GM18951 (cell line): ENCODE measurements around the gene ZBTB43.

ENCODE experiments used
- POLR2A ChIP-seq: IDR thresholded peaks from 4 replicates; pipeline ENCODE4 v1.6.1; 2011; ENCODE audit warnings: mild to moderate bottlenecking; ENCODE audit not compliant: insufficient read length, insufficient read depth; ENCODE audit errors: extremely low read depth
- in situ Hi-C: fragments of 300-500 bp; cut with MboI; formaldehyde crosslinking; loops from one replicate; pipeline ENCODE4 v1.12.0; 2022; ENCODE audit warnings: low sequenced_read_pairs, mixed read lengths, inconsistent platforms; ENCODE audit not compliant: unreplicated experiment

ZBTB43 gene

DNA sequence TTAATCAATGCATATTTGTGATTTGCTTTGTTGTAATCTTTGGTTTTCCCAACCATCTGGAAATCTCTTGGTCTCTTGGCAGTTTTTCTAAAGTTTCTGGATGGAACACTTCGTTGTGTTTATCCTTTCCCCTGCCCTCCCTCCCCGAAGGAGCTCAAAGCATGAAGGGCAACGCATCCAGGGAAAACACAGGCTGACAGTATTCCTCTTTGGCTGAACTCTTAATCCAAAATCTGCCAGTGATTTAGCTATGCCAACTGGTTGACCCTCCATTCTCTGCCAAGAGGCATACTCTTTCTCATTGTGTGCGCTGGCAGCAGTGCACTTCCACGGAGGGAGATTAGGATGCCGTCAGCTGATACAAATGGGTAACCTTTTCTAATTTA is 76.1 kb downstream of the ZBTB43 start:
- TF ChIP-seq POLR2A = no peak
- in situ Hi-C loops = no loop called here

DNA sequence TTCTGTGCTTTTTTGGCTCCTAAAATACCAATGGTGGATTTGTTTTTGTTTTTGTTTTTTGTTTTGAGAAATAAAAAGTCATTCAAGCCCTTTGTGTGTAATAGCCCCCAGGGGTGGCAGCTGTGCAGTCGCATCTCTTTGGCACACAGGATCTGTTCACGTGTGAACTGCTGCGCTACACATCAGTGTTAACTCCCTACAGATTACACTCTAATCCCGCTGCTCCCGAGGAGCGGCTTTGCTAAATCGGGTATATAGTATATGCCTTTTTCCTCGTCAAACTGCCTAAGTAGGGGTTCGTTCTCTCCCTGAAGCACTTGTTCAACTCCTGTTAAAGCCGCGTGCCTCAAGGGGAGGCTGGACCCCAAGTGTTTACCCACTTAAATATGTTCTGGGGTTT is 77.9 kb downstream of the ZBTB43 start:
- in situ Hi-C loops = no loop called here

DNA sequence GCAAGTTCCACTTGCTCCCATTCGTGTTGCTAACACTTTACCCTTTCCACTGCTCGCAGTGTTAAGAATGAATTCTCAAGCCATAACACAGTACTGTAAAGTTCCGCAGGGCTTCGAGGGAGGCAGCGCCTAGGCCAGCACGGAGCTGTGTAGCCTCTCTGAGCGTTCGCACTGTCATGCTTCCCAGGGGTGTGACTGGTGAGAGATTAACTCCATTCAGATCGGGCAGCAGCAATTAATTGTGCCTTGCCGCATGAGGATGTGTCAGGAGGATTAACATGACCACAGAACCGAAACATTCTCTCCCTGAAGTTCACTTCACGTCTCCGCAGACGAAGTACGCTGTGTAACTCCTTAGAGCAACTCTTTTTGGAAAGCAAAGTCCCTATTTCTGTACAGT is 78.8 kb downstream of the ZBTB43 start:
- TF ChIP-seq POLR2A = no peak
- in situ Hi-C loops = no loop called here

More for the DNA sequence above, 77.9 kb downstream of the ZBTB43 start:
- TF ChIP-seq POLR2A = no peak

DNA sequence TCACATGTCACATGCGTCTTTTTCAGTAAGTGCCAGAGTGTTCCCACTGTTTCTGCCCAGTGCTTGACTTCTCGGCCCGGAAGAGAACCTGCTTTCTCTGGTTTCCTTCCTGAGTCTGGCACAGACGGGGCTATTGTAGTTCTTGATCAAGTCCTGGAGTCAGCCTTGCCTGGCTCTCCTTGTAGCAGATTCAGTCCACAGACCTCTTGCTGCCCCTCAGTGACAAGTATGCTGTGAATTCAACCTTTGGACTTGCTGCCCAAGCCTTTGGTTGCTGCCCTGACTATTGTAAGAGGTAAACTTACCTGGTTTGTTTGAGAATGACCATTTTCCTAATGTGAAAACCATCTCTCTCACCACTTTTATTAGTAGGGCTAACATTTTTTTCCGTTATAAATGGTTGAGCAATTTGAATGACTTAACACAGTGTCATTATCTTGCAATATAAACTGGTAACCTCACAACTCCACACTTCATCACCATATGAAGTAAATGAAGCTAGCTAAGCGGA is 80.3 kb downstream of the ZBTB43 start:
- in situ Hi-C loops = no loop called here
- TF ChIP-seq POLR2A = no peak

DNA sequence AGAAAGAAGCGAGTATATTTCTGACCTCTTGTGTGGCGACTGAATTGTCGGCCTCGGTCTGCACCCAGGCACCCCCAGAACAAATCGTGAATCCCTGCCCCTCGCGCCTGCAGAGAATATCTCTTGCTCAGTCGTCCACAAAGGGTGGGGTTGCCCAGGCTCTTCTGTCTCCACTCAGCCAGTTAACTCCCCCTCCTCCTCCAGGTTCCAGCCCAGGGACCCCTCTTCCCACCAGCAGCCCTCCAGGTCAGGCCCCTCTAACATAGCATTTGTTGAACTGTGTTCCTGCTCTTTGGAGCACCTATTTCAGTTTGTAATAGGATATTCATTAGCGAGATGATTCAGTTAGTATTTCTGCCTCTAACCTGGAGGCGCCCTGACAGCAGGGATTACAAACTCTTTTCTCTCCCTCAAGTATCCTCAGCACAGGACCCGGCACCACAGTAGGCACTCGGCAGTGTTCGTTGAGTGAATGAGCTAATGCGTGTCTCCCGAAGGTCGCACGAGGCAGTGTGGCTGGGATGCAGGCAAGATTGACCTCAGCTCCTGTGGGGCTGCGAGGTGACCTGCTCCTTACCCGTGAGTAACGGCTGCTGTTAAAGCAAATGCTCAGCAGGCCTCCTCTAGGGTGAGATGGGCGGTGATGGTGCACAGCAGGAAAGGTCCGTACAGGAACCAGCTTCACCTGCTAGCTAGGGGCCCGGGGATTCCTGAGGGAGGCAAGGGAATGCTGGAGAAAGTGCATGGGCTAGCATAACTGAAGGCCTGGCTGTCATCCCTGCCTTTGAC is 81.4 kb downstream of the ZBTB43 start:
- no peak for TF ChIP-seq POLR2A
- in situ Hi-C loops = no loop called here

DNA sequence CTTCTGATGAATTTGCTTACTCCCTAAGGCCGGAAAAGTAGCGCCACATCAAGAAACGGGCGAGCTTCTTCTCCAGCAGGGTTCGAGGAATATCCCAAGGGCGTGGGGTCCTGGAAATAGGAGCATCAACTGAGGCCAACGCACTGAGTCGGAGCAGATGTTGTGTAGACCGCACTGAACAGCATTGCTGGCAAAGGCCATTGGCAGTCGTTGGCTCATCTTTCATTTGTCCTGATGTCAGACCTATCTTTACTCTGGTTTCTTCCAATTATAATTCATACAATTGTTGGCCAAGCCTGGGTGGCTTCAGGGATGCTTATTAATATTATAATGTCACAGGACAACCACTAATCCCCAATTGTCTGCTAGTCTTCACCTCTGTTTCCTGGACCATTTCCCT is 82.1 kb downstream of the ZBTB43 start:
- in situ Hi-C loops = no loop called here
- no peak for TF ChIP-seq POLR2A
